Neuronal stem cell (in vitro differentiated cells): ENCODE results near the gene ZNF423.

Experiments used
- DNase-seq: peaks from one replicate; pipeline ENCODE4 v3.0.0-alpha.2; 2013; ENCODE audit warnings: low spot score
- H2AFZ ChIP-seq: one replicate; pipeline ENCODE4 v1.6.1; 2013; ENCODE audit warnings: mild to moderate bottlenecking, low read length, inconsistent platforms
- H2AK5ac ChIP-seq: 2 replicates; pipeline ENCODE4 v1.6.1; 2013; ENCODE audit warnings: low read depth, mild to moderate bottlenecking, inconsistent platforms, low read length, moderate library complexity, mixed read lengths
- H2BK120ac ChIP-seq: 2 replicates; pipeline ENCODE4 v1.6.1; 2013; ENCODE audit warnings: low read depth, mild to moderate bottlenecking, inconsistent platforms, low read length, moderate library complexity, mixed read lengths
- H2BK12ac ChIP-seq: one replicate; pipeline ENCODE4 v1.6.1; 2013; ENCODE audit warnings: low read length, inconsistent platforms
- H2BK15ac ChIP-seq: 2 replicates; pipeline ENCODE4 v1.6.1; 2013; ENCODE audit warnings: mild to moderate bottlenecking, low read length, inconsistent platforms, mixed read lengths
- H2BK5ac ChIP-seq: one replicate; pipeline ENCODE4 v1.6.1; 2013; ENCODE audit warnings: inconsistent platforms, mild to moderate bottlenecking, low read length, moderate library complexity
- H3K14ac ChIP-seq: one replicate; pipeline ENCODE4 v1.6.1; 2013; ENCODE audit warnings: low read length, inconsistent platforms
- H3K18ac ChIP-seq: 2 replicates; pipeline ENCODE4 v1.6.1; 2013; ENCODE audit warnings: low read length, inconsistent platforms
- H3K23ac ChIP-seq: 2 replicates; pipeline ENCODE4 v1.6.1; 2013; ENCODE audit warnings: low read depth, mild to moderate bottlenecking, mixed read lengths, low read length, inconsistent platforms; ENCODE audit not compliant: poor library complexity
- H3K27ac ChIP-seq: replicated peaks from 3 replicates; pipeline ENCODE4 v1.5.1; 2013; ENCODE audit warnings: low read length, inconsistent platforms
- H3K27me3 ChIP-seq, 3 experiments: 2 replicates each; pipeline ENCODE4 v1.6.1; 2013; ENCODE audit warnings: low read length in 3 of 3, mild to moderate bottlenecking in 2 of 3, inconsistent platforms in 1 of 3, low read depth in 1 of 3, mixed read lengths in 1 of 3, moderate library complexity in 1 of 3; ENCODE audit not compliant: control insufficient read depth in 3 of 3, insufficient read depth in 3 of 3
- H3K36me3 ChIP-seq, 2 donors: replicated peaks in 1 of 2; 2 replicates each; pipeline ENCODE4 v1.6.1; 2013; ENCODE audit warnings: low read length in 2 of 2; ENCODE audit not compliant: control insufficient read depth in 2 of 2, insufficient read depth in 2 of 2
- H3K4ac ChIP-seq: 2 replicates; pipeline ENCODE4 v1.6.1; 2013; ENCODE audit warnings: inconsistent platforms, mild to moderate bottlenecking, low read length, moderate library complexity
- H3K4me1 ChIP-seq, 2 donors: 1 replicate in 1 of 2; 2 replicates in 1 of 2; pipeline ENCODE4 v1.6.1; 2013; ENCODE audit warnings: low read length in 2 of 2, low read depth in 1 of 2; ENCODE audit not compliant: control insufficient read depth in 2 of 2, insufficient read depth in 1 of 2
- H3K4me2 ChIP-seq: one replicate; pipeline ENCODE4 v1.6.1; 2013; ENCODE audit warnings: mild to moderate bottlenecking, low read length, inconsistent platforms; ENCODE audit not compliant: insufficient read depth, poor library complexity, severe bottlenecking
- H3K4me3 ChIP-seq, 2 donors: 2 replicates each; pipeline ENCODE4 v1.5.1; 2013; ENCODE audit warnings: low read length in 2 of 2, mild to moderate bottlenecking in 2 of 2, inconsistent platforms in 1 of 2, moderate library complexity in 1 of 2
- H3K79me1 ChIP-seq: one replicate; pipeline ENCODE4 v1.6.1; 2013; ENCODE audit warnings: low read depth, mild to moderate bottlenecking, inconsistent platforms, low read length, moderate library complexity
- H3K9ac ChIP-seq: one replicate; pipeline ENCODE4 v1.6.1; 2013; ENCODE audit warnings: mild to moderate bottlenecking, low read depth, low read length, inconsistent platforms; ENCODE audit not compliant: poor library complexity
- H3K9me3 ChIP-seq, 2 donors: replicated peaks in 1 of 2; 2 replicates each; pipeline versions ENCODE3 to v1.6.1; 2013; ENCODE audit warnings: low read length in 2 of 2, mild to moderate bottlenecking in 2 of 2, inconsistent platforms in 1 of 2, low read depth in 1 of 2, mixed read lengths in 1 of 2, moderate library complexity in 1 of 2; ENCODE audit not compliant: control insufficient read depth in 2 of 2, insufficient read depth in 1 of 2
- H4K8ac ChIP-seq: one replicate; pipeline ENCODE4 v1.6.1; 2013; ENCODE audit warnings: low read depth, mild to moderate bottlenecking, inconsistent platforms, low read length, moderate library complexity
- H4K91ac ChIP-seq: one replicate; pipeline ENCODE4 v1.6.1; 2013; ENCODE audit warnings: low read length, low read depth, mild to moderate bottlenecking, inconsistent platforms; ENCODE audit not compliant: poor library complexity
- WGBS, 2 donors: extraction: QIAGEN DNeasy Blood & Tissue Kit; methylation state at CpG; one replicate each; pipeline ENCODE4 v1.1.7; 2013; ENCODE audit warnings: missing lambda C conversion rate in 2 of 2, mixed read lengths in 1 of 2; ENCODE audit not compliant: insufficient read length in 2 of 2, insufficient replicate concordance in 1 of 2; ENCODE audit errors: extremely low coverage in 2 of 2; 5-methylcytosine and 5-hydroxymethylcytosine counted together

ZNF423 gene

GRCh38 chr16:49498666-49499413 is 357.1 kb downstream of the ZNF423 start:
- H2BK120ac ChIP-seq = no peak overlapping the region
- H4K91ac ChIP-seq = no peak overlapping the region
- H2AK5ac ChIP-seq = no peak overlapping the region
- H3K14ac ChIP-seq = no peak overlapping the region
- peak overlapping the region; percentile 0 for H3K9ac ChIP-seq
- no peak overlapping the region for H2BK5ac ChIP-seq
- H2BK15ac ChIP-seq = no peak overlapping the region
- WGBS, 2 donors = no CpG with 5 or more reads among the region's 20 CpGs
- H3K23ac ChIP-seq = peak overlapping the region; percentile 70
- peak overlapping the region; percentile 41 for H3K18ac ChIP-seq
- H3K36me3 ChIP-seq = peaks cover 0 to 32% of the 10 kb centered on the region in 2 donors
- no peaks in the 10 kb centered on the region for H3K27me3 ChIP-seq
- no peak for DNase-seq
- H3K4ac ChIP-seq = no peak overlapping the region
- H2BK12ac ChIP-seq = no peak overlapping the region
- H3K79me1 ChIP-seq = no peaks in the 10 kb centered on the region
- no peak overlapping the region for H3K4me3 ChIP-seq
- no peaks in the 10 kb centered on the region for H3K4me1 ChIP-seq
- no peak overlapping the region for H3K27ac ChIP-seq
- no peak overlapping the region for H2AFZ ChIP-seq
- H4K8ac ChIP-seq = no peak overlapping the region
- no peaks in the 10 kb centered on the region for H3K9me3 ChIP-seq
- H3K4me2 ChIP-seq = no peak overlapping the region

GRCh38 chr16:49498264-49498663 is 357.6 kb downstream of the ZNF423 start:
- no peak for DNase-seq
- Histone ChIP-seq H3K36me3 (peaks cover 0 to 35% of the 10 kb centered on the region in 2 donors), H4K8ac (no peak overlapping the region), H3K14ac (no peak overlapping the region), H3K9me3 (no peaks in the 10 kb centered on the region), H3K9ac (peak overlapping the region; percentile 56), H3K27ac (no peak overlapping the region), H3K4ac (no peak overlapping the region), H3K4me3 (no peak overlapping the region), H2AK5ac (no peak overlapping the region), H2BK12ac (no peak overlapping the region), H3K79me1 (no peaks in the 10 kb centered on the region), H2AFZ (no peak overlapping the region), H2BK15ac (no peak overlapping the region), H4K91ac (no peak overlapping the region), H3K4me1 (no peaks in the 10 kb centered on the region), H3K4me2 (no peak overlapping the region), H3K18ac (no peak overlapping the region), H3K23ac (no peak overlapping the region), H2BK120ac (no peak overlapping the region), H3K27me3 (no peaks in the 10 kb centered on the region), H2BK5ac (no peak overlapping the region)
- WGBS, 2 donors = no CpG with 5 or more reads among the region's 3 CpGs

GRCh38 chr16:49497466-49497865 is 358.4 kb downstream of the ZNF423 start:
- no peak overlapping the region for H2BK15ac ChIP-seq
- no peak overlapping the region for H2AFZ ChIP-seq
- H3K36me3 ChIP-seq = peaks cover 0 to 35% of the 10 kb centered on the region in 2 donors
- no peaks in the 10 kb centered on the region for H3K27me3 ChIP-seq
- no peak overlapping the region for H3K9ac ChIP-seq
- H3K27ac ChIP-seq = no peak overlapping the region
- no peak overlapping the region for H2BK5ac ChIP-seq
- H3K9me3 ChIP-seq = no peaks in the 10 kb centered on the region
- H4K8ac ChIP-seq = peak overlapping the region; percentile 19
- H2BK120ac ChIP-seq = no peak overlapping the region
- DNase-seq = no peak
- no peak overlapping the region for H3K23ac ChIP-seq
- H3K4ac ChIP-seq = no peak overlapping the region
- no peak overlapping the region for H4K91ac ChIP-seq
- H3K4me1 ChIP-seq = no peaks in the 10 kb centered on the region
- no peak overlapping the region for H3K4me2 ChIP-seq
- no peak overlapping the region for H3K14ac ChIP-seq
- no peak overlapping the region for H2AK5ac ChIP-seq
- no peak overlapping the region for H2BK12ac ChIP-seq
- no CpG with 5 or more reads among the region's 6 CpGs for WGBS, 2 donors
- H3K18ac ChIP-seq = no peak overlapping the region
- no peak overlapping the region for H3K4me3 ChIP-seq
- no peaks in the 10 kb centered on the region for H3K79me1 ChIP-seq

GRCh38 chr16:49496656-49497055 is 359.3 kb downstream of the ZNF423 start:
- H4K91ac ChIP-seq = no peak overlapping the region
- no peak overlapping the region for H3K4ac ChIP-seq
- peaks cover 0 to 38% of the 10 kb centered on the region in 2 donors for H3K36me3 ChIP-seq
- no peak overlapping the region for H4K8ac ChIP-seq
- H2BK5ac ChIP-seq = no peak overlapping the region
- no peak overlapping the region for H2BK120ac ChIP-seq
- H2BK12ac ChIP-seq = no peak overlapping the region
- H3K23ac ChIP-seq = no peak overlapping the region
- peaks cover 0 to 5% of the 10 kb centered on the region in 2 donors for H3K4me1 ChIP-seq
- no peaks in the 10 kb centered on the region for H3K79me1 ChIP-seq
- H3K4me3 ChIP-seq = no peak overlapping the region
- DNase-seq = no peak
- no CpG with 5 or more reads among the region's 5 CpGs for WGBS, 2 donors
- H3K9ac ChIP-seq = no peak overlapping the region
- no peak overlapping the region for H3K18ac ChIP-seq
- no peak overlapping the region for H2BK15ac ChIP-seq
- H3K9me3 ChIP-seq = no peaks in the 10 kb centered on the region
- H3K14ac ChIP-seq = no peak overlapping the region
- H2AK5ac ChIP-seq = no peak overlapping the region
- no peak overlapping the region for H2AFZ ChIP-seq
- H3K27ac ChIP-seq = no peak overlapping the region
- H3K27me3 ChIP-seq = no peaks in the 10 kb centered on the region
- H3K4me2 ChIP-seq = no peak overlapping the region
